ENCODE measurements around the gene TMEM106C. TPM values are rescaled to one million over a fixed set of nuclear protein-coding genes. Genes with fewer than 3 reads are reported as not detected.

TMEM106C gene
- total RNA-seq, 2 experiments from 2014 or later = 148 to 158 TPM

DNA sequence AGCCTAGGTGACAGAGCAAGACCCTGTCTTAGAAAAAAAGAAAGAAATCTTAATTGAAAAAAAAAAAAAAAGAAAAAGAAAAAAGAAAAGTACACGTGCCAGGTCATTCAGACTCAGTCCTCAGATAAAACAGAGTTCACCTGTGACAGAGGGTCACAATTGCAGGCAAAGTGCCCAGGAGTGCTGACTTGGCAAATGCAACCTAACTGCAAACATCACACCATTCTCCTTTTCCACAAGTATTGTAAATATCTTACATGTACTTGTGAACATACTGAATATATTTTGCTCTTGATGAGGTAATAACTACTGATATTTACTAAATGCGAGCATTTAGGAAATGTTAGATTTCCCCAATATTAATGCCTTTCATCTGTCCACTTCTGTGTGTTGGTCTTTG, 49.9 kb downstream of the TMEM106C start:
- H3K27ac Mint-ChIP-seq = no peak overlapping the region
- ATAC-seq (no peak), DNase-seq (no peak)
- TF ChIP-seq, protein P1, sequence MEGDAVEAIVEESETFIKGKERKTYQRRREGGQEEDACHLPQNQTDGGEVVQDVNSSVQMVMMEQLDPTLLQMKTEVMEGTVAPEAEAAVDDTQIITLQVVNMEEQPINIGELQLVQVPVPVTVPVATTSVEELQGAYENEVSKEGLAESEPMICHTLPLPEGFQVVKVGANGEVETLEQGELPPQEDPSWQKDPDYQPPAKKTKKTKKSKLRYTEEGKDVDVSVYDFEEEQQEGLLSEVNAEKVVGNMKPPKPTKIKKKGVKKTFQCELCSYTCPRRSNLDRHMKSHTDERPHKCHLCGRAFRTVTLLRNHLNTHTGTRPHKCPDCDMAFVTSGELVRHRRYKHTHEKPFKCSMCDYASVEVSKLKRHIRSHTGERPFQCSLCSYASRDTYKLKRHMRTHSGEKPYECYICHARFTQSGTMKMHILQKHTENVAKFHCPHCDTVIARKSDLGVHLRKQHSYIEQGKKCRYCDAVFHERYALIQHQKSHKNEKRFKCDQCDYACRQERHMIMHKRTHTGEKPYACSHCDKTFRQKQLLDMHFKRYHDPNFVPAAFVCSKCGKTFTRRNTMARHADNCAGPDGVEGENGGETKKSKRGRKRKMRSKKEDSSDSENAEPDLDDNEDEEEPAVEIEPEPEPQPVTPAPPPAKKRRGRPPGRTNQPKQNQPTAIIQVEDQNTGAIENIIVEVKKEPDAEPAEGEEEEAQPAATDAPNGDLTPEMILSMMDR (IDR thresholded peaks at IDR 0.05) = no peak
- no peaks in the 10 kb centered on the region for H3K36me3 Mint-ChIP-seq (ENCODE audit: low read depth)
- H3K27me3 Mint-ChIP-seq = peaks cover 25% of the 10 kb centered on the region
- H3K4me3 Mint-ChIP-seq = no peak overlapping the region
- no peaks in the 10 kb centered on the region for H3K9me3 Mint-ChIP-seq
- H3K4me1 Mint-ChIP-seq (ENCODE audit: low read depth) = no peaks in the 10 kb centered on the region
- intact Hi-C loops (cut with micrococcal nuclease) = no loop called here
- POLR2A ChIA-PET = no interaction called here
- CTCF ChIA-PET = no interaction called here

- DNase-seq (no peak), ATAC-seq (no peak)
- intact Hi-C loops (cut with micrococcal nuclease) = no loop called here
- peaks cover 16% of the 10 kb centered on the region for H3K27me3 Mint-ChIP-seq
- no peak overlapping the region for H3K27ac Mint-ChIP-seq
- ChIA-PET CTCF (interaction anchor here (1.1 to 1.3 kb wide), 2 partner anchors 32 to 150 kb away, joined by 3 read pairs; no protein-coding TSS in a partner anchor), POLR2A (no interaction called here)
- TF ChIP-seq, protein P1 (IDR thresholded peaks at IDR 0.05) = no peak
- H3K36me3 Mint-ChIP-seq (ENCODE audit: low read depth) = no peaks in the 10 kb centered on the region
- no peak overlapping the region for H3K4me3 Mint-ChIP-seq
- no peaks in the 10 kb centered on the region for H3K4me1 Mint-ChIP-seq (ENCODE audit: low read depth)
- H3K9me3 Mint-ChIP-seq = no peaks in the 10 kb centered on the region
Measured at GRCh38 chr12:48015129-48015528, 51.7 kb downstream of the TMEM106C start.

- H3K36me3 Mint-ChIP-seq (ENCODE audit: low read depth) = no peaks in the 10 kb centered on the region
- no peaks in the 10 kb centered on the region for H3K9me3 Mint-ChIP-seq
- H3K4me3 Mint-ChIP-seq = no peak overlapping the region
- ChIA-PET CTCF (interaction anchor here (1.1 to 1.4 kb wide), 3 partner anchors 31 to 149 kb away, joined by 3 read pairs; no protein-coding TSS in a partner anchor), POLR2A (no interaction called here)
- DNase-seq = no peak
- H3K4me1 Mint-ChIP-seq (ENCODE audit: low read depth) = no peaks in the 10 kb centered on the region
- no peak overlapping the region for H3K27ac Mint-ChIP-seq
- peaks cover 16% of the 10 kb centered on the region for H3K27me3 Mint-ChIP-seq
- TF ChIP-seq, protein P1 (IDR thresholded peaks at IDR 0.05) = no peak
- intact Hi-C loops (cut with micrococcal nuclease) = no loop called here
- no peak for ATAC-seq
Measured at GRCh38 chr12:48015954-48016353, 52.6 kb downstream of the TMEM106C start.

DNA sequence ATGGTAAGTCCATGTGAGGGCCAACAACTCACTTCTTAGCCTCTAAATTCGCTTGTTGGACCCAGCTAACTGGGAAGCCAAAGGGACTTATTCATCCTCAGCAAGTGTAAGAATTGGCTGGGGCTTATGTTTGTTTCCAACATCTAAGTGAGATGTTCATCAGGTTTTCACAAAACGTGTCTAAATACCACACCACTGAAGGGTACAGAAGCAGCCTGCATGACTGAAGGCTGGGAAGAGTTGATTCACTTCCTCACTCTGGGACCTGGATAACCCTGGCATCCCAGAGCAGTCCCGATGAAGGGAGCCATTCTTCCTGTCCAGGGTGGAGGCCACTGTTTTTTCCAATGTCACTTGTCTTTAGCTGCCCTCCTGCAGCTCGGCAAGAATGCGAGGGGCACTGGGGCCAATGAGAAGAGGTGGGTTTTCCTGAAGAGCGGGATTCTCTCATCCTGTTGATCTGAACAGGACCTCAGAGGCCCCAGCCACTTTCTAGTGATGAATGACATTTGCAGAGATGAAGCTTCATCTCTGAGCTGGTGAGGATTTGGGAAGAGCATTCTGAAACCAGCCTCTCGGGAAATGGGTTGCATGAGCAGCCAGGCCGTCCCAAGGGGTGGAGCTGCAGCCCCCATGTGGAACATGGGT, 53.1 kb downstream of the TMEM106C start:
- Mint-ChIP-seq H3K27ac (no peak overlapping the region), H3K36me3 (ENCODE audit: low read depth) (no peaks in the 10 kb centered on the region), H3K9me3 (no peaks in the 10 kb centered on the region), H3K27me3 (peaks cover 16% of the 10 kb centered on the region), H3K4me3 (no peak overlapping the region), H3K4me1 (ENCODE audit: low read depth) (no peaks in the 10 kb centered on the region)
- ATAC-seq (no peak), DNase-seq (no peak)
- POLR2A ChIA-PET = interaction anchor here (0.6 kb wide), 1 partner anchor 66 kb away, joined by 3 read pairs; no protein-coding TSS in a partner anchor
- intact Hi-C loops (cut with micrococcal nuclease) = no loop called here
- TF ChIP-seq, protein P1 (IDR thresholded peaks at IDR 0.05) = no peak
- CTCF ChIA-PET = interaction anchor here (1.3 to 1.4 kb wide), 2 partner anchors 30 to 83 kb away, joined by 3 read pairs; no protein-coding TSS in a partner anchor

DNA sequence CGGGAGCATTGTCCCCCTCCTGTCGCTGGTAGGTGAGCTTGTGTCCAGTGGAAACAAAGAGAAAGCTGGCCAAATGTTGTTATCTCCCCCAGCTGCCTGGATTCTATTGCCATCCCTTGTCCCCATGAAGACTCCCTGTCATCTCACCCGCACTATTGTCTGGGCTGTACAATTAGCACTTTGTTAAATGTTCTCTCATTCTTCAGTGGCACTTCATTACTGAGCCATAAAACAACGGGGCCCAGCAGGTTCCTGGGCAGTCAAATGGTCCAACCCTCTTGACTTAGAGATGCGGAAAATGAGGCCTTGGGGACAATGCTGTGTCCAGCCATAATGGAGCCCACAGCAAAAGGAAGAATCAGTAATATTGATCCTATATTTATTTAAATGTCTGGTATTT, 54.1 kb downstream of the TMEM106C start:
- Mint-ChIP-seq H3K4me1 (ENCODE audit: low read depth) (no peaks in the 10 kb centered on the region), H3K27ac (no peak overlapping the region), H3K27me3 (peaks cover 18% of the 10 kb centered on the region), H3K4me3 (no peak overlapping the region), H3K36me3 (ENCODE audit: low read depth) (no peaks in the 10 kb centered on the region), H3K9me3 (no peaks in the 10 kb centered on the region)
- ChIA-PET POLR2A (no interaction called here), CTCF (no interaction called here)
- intact Hi-C loops (cut with micrococcal nuclease) = no loop called here
- ATAC-seq (no peak), DNase-seq (no peak)
- TF ChIP-seq, protein P1 (IDR thresholded peaks at IDR 0.05) = no peak
